ENCODE measurements around the gene ZNF587.

- TF ChIP-seq POLR2AphosphoS5 (IDR thresholded peaks at IDR 0.05; ENCODE audit: low read depth, low read length) (peak; percentile 88), TAF1 (IDR thresholded peaks at IDR 0.05; ENCODE audit: borderline replicate concordance, insufficient read depth, low read length) (peak; percentile 89; the same call in 1 of the 2 replicates)
Measured at GRCh38 chr19:57819475-57820148, 30.0 kb upstream of the ZNF587 start.
